HepG2 (cell line): ENCODE results near the gene SLC19A1.

Experiments
- CTCF ChIP-seq: sonication (generic); formaldehyde crosslinking; IDR thresholded peaks from 2 replicates; pipeline ENCODE4 v1.5.0; 2020; ENCODE audit warnings: mild to moderate bottlenecking, missing genetic modification reagents, moderate library complexity
- EP300 ChIP-seq, 3 experiments: sonication (generic) in 1 of 3; formaldehyde crosslinking in 1 of 3; IDR thresholded peaks; 2 replicates each; pipeline versions ENCODE4 v1.5.1 to v1.6.1; 2011 to 2020; ENCODE audit warnings: low read depth in 2 of 3, low read length in 2 of 3, borderline replicate concordance in 1 of 3, improper control_type of control experiment in 1 of 3, mild to moderate bottlenecking in 1 of 3, missing genetic modification reagents in 1 of 3, moderate library complexity in 1 of 3
- GABPA ChIP-seq, 2 experiments: IDR thresholded peaks; 2 replicates each; pipeline ENCODE4 v1.6.1; 2011 to 2016; ENCODE audit warnings: low read depth in 2 of 2, low read length in 1 of 2, missing biosample characterization in 1 of 2, missing genetic modification characterization in 1 of 2
- HDAC6 ChIP-seq: fragments of 200-600 bp; sonication (generic); IDR thresholded peaks from 2 replicates; pipeline ENCODE4 v1.7.0; 2017; ENCODE audit warnings: mild to moderate bottlenecking, antibody characterized with exemption, low read length, low read depth
- HNRNPH1 ChIP-seq: fragments of 200-400 bp; formaldehyde crosslinking; optimal IDR thresholded peaks from 2 replicates; pipeline ENCODE3; 2017; ENCODE audit warnings: mild to moderate bottlenecking, low read depth, low read length
- POLR2A ChIP-seq, 2 experiments: IDR thresholded peaks; 2 replicates each; pipeline ENCODE4 v1.6.1; 2011; ENCODE audit warnings: low read depth in 2 of 2, low read length in 2 of 2, mild to moderate bottlenecking in 1 of 2, moderate library complexity in 1 of 2; ENCODE audit not compliant: insufficient read depth in 1 of 2
- REPIN1 ChIP-seq: sonication (generic); formaldehyde crosslinking; IDR thresholded peaks from 2 replicates; pipeline ENCODE4 v1.8.0; 2022; ENCODE audit warnings: missing genetic modification reagents, low read depth, mild to moderate bottlenecking, borderline replicate concordance
- SCMH1 ChIP-seq: sonication (generic); formaldehyde crosslinking; IDR thresholded peaks from 2 replicates; pipeline ENCODE4 v1.9.0; 2021; ENCODE audit warnings: missing genetic modification reagents, mild to moderate bottlenecking, borderline replicate concordance
- ZNF512B ChIP-seq: sonication (generic); formaldehyde crosslinking; IDR thresholded peaks from 2 replicates; pipeline ENCODE4 v1.5.1; 2020; ENCODE audit warnings: missing genetic modification reagents, mild to moderate bottlenecking, borderline replicate concordance
- ZNF549 ChIP-seq: sonication (generic); formaldehyde crosslinking; IDR thresholded peaks from 2 replicates; pipeline ENCODE4 v1.5.0; 2020; ENCODE audit warnings: missing genetic modification reagents
- TF ChIP-seq, protein P1 (sequence below): sonication (generic); formaldehyde crosslinking; IDR thresholded peaks from 2 replicates; pipeline ENCODE4 v1.4.0; 2020; ENCODE audit warnings: missing genetic modification reagents, borderline replicate concordance

DNA sequence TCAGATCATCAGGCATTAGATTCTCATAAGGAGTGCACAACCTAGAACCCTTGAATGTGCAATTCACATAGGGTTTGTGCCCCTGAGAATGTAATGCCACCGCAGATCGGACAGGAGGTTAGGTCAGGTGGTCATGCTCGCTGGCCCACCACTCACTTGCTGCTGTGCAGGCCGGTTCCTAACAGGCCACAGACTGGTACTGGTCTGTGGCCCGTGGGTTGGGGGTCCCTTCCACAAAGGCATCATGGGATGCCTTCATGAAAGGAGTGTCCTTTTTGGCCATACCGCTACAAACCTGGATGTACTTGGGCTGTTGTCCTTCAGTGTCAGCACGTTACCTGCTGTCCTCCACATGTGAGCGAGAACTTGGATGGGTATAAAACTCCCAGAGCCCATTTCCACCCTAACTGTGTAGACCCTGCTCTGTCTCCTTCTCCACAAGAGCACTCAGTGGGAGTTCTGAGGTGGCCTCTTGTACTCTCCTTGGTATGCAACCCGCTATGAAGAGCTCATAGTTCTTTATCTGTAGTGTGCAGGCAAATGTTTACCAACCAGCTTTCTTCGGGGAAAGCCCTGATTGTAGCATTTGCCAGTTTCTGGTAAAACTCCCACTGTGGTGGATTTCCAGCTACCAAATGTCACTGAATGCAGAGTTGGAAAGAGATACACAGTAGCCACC, 41.7 kb upstream of the SLC19A1 start:
- TF ChIP-seq EP300 (IDR thresholded peaks at IDR 0.05; ENCODE audit: low read depth in 2 of 2, low read length in 2 of 2) (no peak), EP300 (CRISPR knock-in tag; IDR thresholded peaks at IDR 0.05; ENCODE audit: borderline replicate concordance) (no peak), CTCF (CRISPR knock-in tag) (no peak), REPIN1 (CRISPR knock-in tag) (no peak), HNRNPH1 (no peak), ZNF549 (CRISPR knock-in tag) (no peak), GABPA (IDR thresholded peaks at IDR 0.05; ENCODE audit: low read depth, low read length) (no peak), GABPA (CRISPR knock-in tag; IDR thresholded peaks at IDR 0.05; ENCODE audit: low read depth) (no peak), HDAC6 (no peak), SCMH1 (no peak), POLR2A (IDR thresholded peaks at IDR 0.05; ENCODE audit: insufficient read depth in 1 of 2, low read depth in 2 of 2, low read length in 2 of 2) (no peak), ZNF512B (CRISPR knock-in tag) (no peak)
- TF ChIP-seq, protein P1, sequence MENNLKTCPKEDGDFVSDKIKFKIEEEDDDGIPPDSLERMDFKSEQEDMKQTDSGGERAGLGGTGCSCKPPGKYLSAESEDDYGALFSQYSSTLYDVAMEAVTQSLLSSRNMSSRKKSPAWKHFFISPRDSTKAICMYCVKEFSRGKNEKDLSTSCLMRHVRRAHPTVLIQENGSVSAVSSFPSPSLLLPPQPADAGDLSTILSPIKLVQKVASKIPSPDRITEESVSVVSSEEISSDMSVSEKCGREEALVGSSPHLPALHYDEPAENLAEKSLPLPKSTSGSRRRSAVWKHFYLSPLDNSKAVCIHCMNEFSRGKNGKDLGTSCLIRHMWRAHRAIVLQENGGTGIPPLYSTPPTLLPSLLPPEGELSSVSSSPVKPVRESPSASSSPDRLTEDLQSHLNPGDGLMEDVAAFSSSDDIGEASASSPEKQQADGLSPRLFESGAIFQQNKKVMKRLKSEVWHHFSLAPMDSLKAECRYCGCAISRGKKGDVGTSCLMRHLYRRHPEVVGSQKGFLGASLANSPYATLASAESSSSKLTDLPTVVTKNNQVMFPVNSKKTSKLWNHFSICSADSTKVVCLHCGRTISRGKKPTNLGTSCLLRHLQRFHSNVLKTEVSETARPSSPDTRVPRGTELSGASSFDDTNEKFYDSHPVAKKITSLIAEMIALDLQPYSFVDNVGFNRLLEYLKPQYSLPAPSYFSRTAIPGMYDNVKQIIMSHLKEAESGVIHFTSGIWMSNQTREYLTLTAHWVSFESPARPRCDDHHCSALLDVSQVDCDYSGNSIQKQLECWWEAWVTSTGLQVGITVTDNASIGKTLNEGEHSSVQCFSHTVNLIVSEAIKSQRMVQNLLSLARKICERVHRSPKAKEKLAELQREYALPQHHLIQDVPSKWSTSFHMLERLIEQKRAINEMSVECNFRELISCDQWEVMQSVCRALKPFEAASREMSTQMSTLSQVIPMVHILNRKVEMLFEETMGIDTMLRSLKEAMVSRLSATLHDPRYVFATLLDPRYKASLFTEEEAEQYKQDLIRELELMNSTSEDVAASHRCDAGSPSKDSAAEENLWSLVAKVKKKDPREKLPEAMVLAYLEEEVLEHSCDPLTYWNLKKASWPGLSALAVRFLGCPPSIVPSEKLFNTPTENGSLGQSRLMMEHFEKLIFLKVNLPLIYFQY (CRISPR knock-in tag), result no peak
